Measurements from ENCODE around the gene KIN.
"Not testable (repeated sequence)": the region's sequence is repeated elsewhere in the genome, so short reads cannot be mapped to it uniquely, and the experiment has no call there.

Gene KIN

GRCh38 chr10:7763929-7764328, 23.9 kb downstream of the KIN start:
- H3K9ac ChIP-seq (ENCODE audit: low read depth, low read length): no peak overlapping the region
- no peak overlapping the region for H3K27ac ChIP-seq (ENCODE audit: low read length)
- no peaks in the 10 kb centered on the region for H3K9me3 ChIP-seq (ENCODE audit: insufficient read depth, low read depth, low read length)
- no peaks in the 10 kb centered on the region for H3K4me1 ChIP-seq (ENCODE audit: insufficient read depth, low read length)
- no peak overlapping the region for H3K4me3 ChIP-seq (ENCODE audit: low read length)
- H3K36me3 ChIP-seq (ENCODE audit: insufficient read depth, low read depth, low read length): peaks cover 95% of the 10 kb centered on the region
- H3K27me3 ChIP-seq (ENCODE audit: insufficient read depth, low read length): no peaks in the 10 kb centered on the region

- Histone ChIP-seq H3K36me3 (ENCODE audit: insufficient read depth, low read depth, low read length) (peaks cover 86% of the 10 kb centered on the region), H3K9me3 (ENCODE audit: insufficient read depth, low read depth, low read length) (0 out of 2 replicates have a peak, but pooled peaks cover 4% of the 10 kb centered on the region), H3K9ac (ENCODE audit: low read depth, low read length) (no peak overlapping the region), H3K4me1 (ENCODE audit: insufficient read depth, low read length) (no peaks in the 10 kb centered on the region), H3K27me3 (ENCODE audit: insufficient read depth, low read length) (no peaks in the 10 kb centered on the region), H3K4me3 (ENCODE audit: low read length) (no peak overlapping the region), H3K27ac (ENCODE audit: low read length) (no peak overlapping the region)
Measured at GRCh38 chr10:7756360-7756992, 31.3 kb downstream of the KIN start.

- Histone ChIP-seq H3K36me3 (ENCODE audit: insufficient read depth, low read depth, low read length) (peaks cover 80% of the 10 kb centered on the region), H3K9ac (ENCODE audit: low read depth, low read length) (no peak overlapping the region), H3K4me1 (ENCODE audit: insufficient read depth, low read length) (no peaks in the 10 kb centered on the region), H3K27me3 (ENCODE audit: insufficient read depth, low read length) (no peaks in the 10 kb centered on the region), H3K9me3 (ENCODE audit: insufficient read depth, low read depth, low read length) (0 out of 2 replicates have a peak, but pooled peaks cover 4% of the 10 kb centered on the region), H3K4me3 (ENCODE audit: low read length) (no peak overlapping the region), H3K27ac (ENCODE audit: low read length) (no peak overlapping the region)
Measured at GRCh38 chr10:7755103-7755502, 32.7 kb downstream of the KIN start.

- H3K27ac ChIP-seq (ENCODE audit: low read length): no peak overlapping the region
- H3K9ac ChIP-seq (ENCODE audit: low read depth, low read length): no peak overlapping the region
- H3K4me3 ChIP-seq (ENCODE audit: low read length): no peak overlapping the region
- H3K4me1 ChIP-seq (ENCODE audit: insufficient read depth, low read length): no peaks in the 10 kb centered on the region
- no peaks in the 10 kb centered on the region for H3K27me3 ChIP-seq (ENCODE audit: insufficient read depth, low read length)
- H3K36me3 ChIP-seq (ENCODE audit: insufficient read depth, low read depth, low read length): peaks cover 53% of the 10 kb centered on the region
- 0 out of 2 replicates have a peak, but pooled peaks cover 4% of the 10 kb centered on the region for H3K9me3 ChIP-seq (ENCODE audit: insufficient read depth, low read depth, low read length)
Measured at GRCh38 chr10:7752251-7752650, 35.5 kb downstream of the KIN start.

- Histone ChIP-seq H3K36me3 (ENCODE audit: insufficient read depth, low read depth, low read length) (peaks cover 35% of the 10 kb centered on the region), H3K27ac (ENCODE audit: low read length) (no peak overlapping the region)
Measured at GRCh38 chr10:7750222-7750621, 37.6 kb downstream of the KIN start.

GRCh38 chr10:7748637-7749036, 39.2 kb downstream of the KIN start:
- H3K27ac ChIP-seq (ENCODE audit: low read length); H3K9me3 ChIP-seq (ENCODE audit: insufficient read depth, low read depth, low read length); H3K4me1 ChIP-seq (ENCODE audit: insufficient read depth, low read length); H3K27me3 ChIP-seq (ENCODE audit: insufficient read depth, low read length); H3K4me3 ChIP-seq (ENCODE audit: low read length); H3K9ac ChIP-seq (ENCODE audit: low read depth, low read length): not testable (repeated sequence)
- peaks cover 23% of the 10 kb centered on the region for H3K36me3 ChIP-seq (ENCODE audit: insufficient read depth, low read depth, low read length)

More at GRCh38 chr10:7750222-7750621, 37.6 kb downstream of the KIN start:
- H3K9ac ChIP-seq (ENCODE audit: low read depth, low read length): no peak overlapping the region
- H3K27me3 ChIP-seq (ENCODE audit: insufficient read depth, low read length): no peaks in the 10 kb centered on the region
- no peak overlapping the region for H3K4me3 ChIP-seq (ENCODE audit: low read length)
- 0 out of 2 replicates have a peak, but pooled peaks cover 2% of the 10 kb centered on the region for H3K9me3 ChIP-seq (ENCODE audit: insufficient read depth, low read depth, low read length)
- H3K4me1 ChIP-seq (ENCODE audit: insufficient read depth, low read length): no peaks in the 10 kb centered on the region

GRCh38 chr10:7744307-7744706, 43.5 kb downstream of the KIN start:
- Histone ChIP-seq H3K9ac (ENCODE audit: low read depth, low read length) (no peak overlapping the region), H3K4me3 (ENCODE audit: low read length) (no peak overlapping the region), H3K36me3 (ENCODE audit: insufficient read depth, low read depth, low read length) (no peaks in the 10 kb centered on the region), H3K27ac (ENCODE audit: low read length) (no peak overlapping the region), H3K27me3 (ENCODE audit: insufficient read depth, low read length) (no peaks in the 10 kb centered on the region; the same call in 1 of the 2 replicates), H3K4me1 (ENCODE audit: insufficient read depth, low read length) (no peaks in the 10 kb centered on the region), H3K9me3 (ENCODE audit: insufficient read depth, low read depth, low read length) (no peaks in the 10 kb centered on the region)

GRCh38 chr10:7738536-7739407, 49.0 kb downstream of the KIN start:
- Histone ChIP-seq H3K36me3 (ENCODE audit: insufficient read depth, low read depth, low read length) (no peaks in the 10 kb centered on the region), H3K4me3 (ENCODE audit: low read length) (no peak overlapping the region), H3K27me3 (ENCODE audit: insufficient read depth, low read length) (no peaks in the 10 kb centered on the region; the same call in 1 of the 2 replicates), H3K9ac (ENCODE audit: low read depth, low read length) (no peak overlapping the region), H3K27ac (ENCODE audit: low read length) (no peak overlapping the region), H3K4me1 (ENCODE audit: insufficient read depth, low read length) (no peaks in the 10 kb centered on the region), H3K9me3 (ENCODE audit: insufficient read depth, low read depth, low read length) (no peaks in the 10 kb centered on the region)

- Histone ChIP-seq H3K4me3 (ENCODE audit: low read length) (no peak overlapping the region), H3K27me3 (ENCODE audit: insufficient read depth, low read length) (no peaks in the 10 kb centered on the region), H3K9ac (ENCODE audit: low read depth, low read length) (no peak overlapping the region), H3K9me3 (ENCODE audit: insufficient read depth, low read depth, low read length) (no peaks in the 10 kb centered on the region), H3K4me1 (ENCODE audit: insufficient read depth, low read length) (no peaks in the 10 kb centered on the region), H3K36me3 (ENCODE audit: insufficient read depth, low read depth, low read length) (no peaks in the 10 kb centered on the region), H3K27ac (ENCODE audit: low read length) (no peak overlapping the region)
Measured at GRCh38 chr10:7734821-7735220, 53.0 kb downstream of the KIN start.

- no peak overlapping the region for H3K27ac ChIP-seq (ENCODE audit: low read length)
- no peaks in the 10 kb centered on the region for H3K4me1 ChIP-seq (ENCODE audit: insufficient read depth, low read length)
- H3K9me3 ChIP-seq (ENCODE audit: insufficient read depth, low read depth, low read length): no peaks in the 10 kb centered on the region
Measured at GRCh38 chr10:7722927-7723529, 64.8 kb downstream of the KIN start.

GRCh38 chr10:7720478-7720877, 67.3 kb downstream of the KIN start:
- no peak overlapping the region for H3K9ac ChIP-seq (ENCODE audit: low read depth, low read length)
- H3K27me3 ChIP-seq (ENCODE audit: insufficient read depth, low read length): peaks cover 3% of the 10 kb centered on the region; the same call in 1 of the 2 replicates
- H3K9me3 ChIP-seq (ENCODE audit: insufficient read depth, low read depth, low read length): no peaks in the 10 kb centered on the region
- H3K27ac ChIP-seq (ENCODE audit: low read length): no peak overlapping the region
- H3K4me1 ChIP-seq (ENCODE audit: insufficient read depth, low read length): no peaks in the 10 kb centered on the region
- H3K4me3 ChIP-seq (ENCODE audit: low read length): no peak overlapping the region
- H3K36me3 ChIP-seq (ENCODE audit: insufficient read depth, low read depth, low read length): no peaks in the 10 kb centered on the region

More at GRCh38 chr10:7722927-7723529, 64.8 kb downstream of the KIN start:
- H3K27me3 ChIP-seq (ENCODE audit: insufficient read depth, low read length): peaks cover 3% of the 10 kb centered on the region; the same call in 1 of the 2 replicates
- H3K36me3 ChIP-seq (ENCODE audit: insufficient read depth, low read depth, low read length): no peaks in the 10 kb centered on the region
- H3K4me3 ChIP-seq (ENCODE audit: low read length): no peak overlapping the region
- no peak overlapping the region for H3K9ac ChIP-seq (ENCODE audit: low read depth, low read length)

Data from iPS-20b (cell line).